HEK293 (cell line): ENCODE measurements around the gene CDC73.

Experiments used
- BCL6B ChIP-seq: fragments of 450-650 bp; formaldehyde crosslinking; IDR thresholded peaks from 2 replicates; pipeline ENCODE4 v1.5.1; 2017; ENCODE audit warnings: missing biosample characterization, missing genetic modification characterization
- CTCF ChIP-seq: fragments of 450-650 bp; formaldehyde crosslinking; IDR thresholded peaks from 2 replicates; pipeline ENCODE4 v1.5.1; 2016; ENCODE audit warnings: missing biosample characterization, missing genetic modification characterization
- ZBTB49 ChIP-seq: fragments of 450-650 bp; formaldehyde crosslinking; IDR thresholded peaks from 2 replicates; pipeline ENCODE4 v1.5.1; 2016; ENCODE audit warnings: missing biosample characterization, missing genetic modification characterization, low read depth
- ZNF140 ChIP-seq: fragments of 450-650 bp; formaldehyde crosslinking; IDR thresholded peaks from 2 replicates; pipeline ENCODE4 v1.5.1; 2016; ENCODE audit warnings: missing biosample characterization, missing genetic modification characterization
- ZNF155 ChIP-seq: fragments of 450-650 bp; formaldehyde crosslinking; IDR thresholded peaks from 2 replicates; pipeline ENCODE4 v1.5.1; 2016; ENCODE audit warnings: missing biosample characterization, missing genetic modification characterization
- ZNF169 ChIP-seq: fragments of 450-650 bp; formaldehyde crosslinking; IDR thresholded peaks from 2 replicates; pipeline ENCODE4 v1.5.1; 2016; ENCODE audit warnings: missing biosample characterization, missing genetic modification characterization
- ZNF335 ChIP-seq: fragments of 450-650 bp; formaldehyde crosslinking; conservative IDR thresholded peaks from 2 replicates; pipeline ENCODE4 v1.5.1; 2016; ENCODE audit warnings: missing biosample characterization, missing genetic modification characterization
- ZNF501 ChIP-seq: fragments of 450-650 bp; formaldehyde crosslinking; IDR thresholded peaks from 2 replicates; pipeline ENCODE4 v1.5.1; 2016; ENCODE audit warnings: missing biosample characterization, missing genetic modification characterization
- ZNF677 ChIP-seq: fragments of 450-650 bp; IDR thresholded peaks from 2 replicates; pipeline ENCODE4 v1.5.0; 2018; ENCODE audit warnings: missing biosample characterization, mild to moderate bottlenecking, missing genetic modification characterization, moderate library complexity
- ZNF830 ChIP-seq: fragments of 450-650 bp; IDR thresholded peaks from 2 replicates; pipeline ENCODE4 v1.5.0; 2018; ENCODE audit warnings: missing biosample characterization, missing genetic modification characterization, low read depth, mild to moderate bottlenecking, moderate library complexity

- TF ChIP-seq CTCF, result no peak
- TF ChIP-seq ZNF169 (tag by site-specific recombination), result no peak
- TF ChIP-seq ZBTB49 (tag by site-specific recombination), result no peak
- no peak for TF ChIP-seq ZNF140
- no peak for TF ChIP-seq ZNF677 (tag by site-specific recombination)
- TF ChIP-seq ZNF501 (tag by site-specific recombination), result no peak
- TF ChIP-seq ZNF830, result no peak
- TF ChIP-seq ZNF155 (tag by site-specific recombination), result no peak
- TF ChIP-seq BCL6B (tag by site-specific recombination), result no peak
- no peak for TF ChIP-seq ZNF335
Observed at GRCh38 chr1:193262661-193263060, 140.8 kb downstream of the CDC73 start.
